ENCODE results near the gene EN2.

EN2 gene

GRCh38 chr7:155508376-155509358 lies 50.7 kb downstream of the EN2 start:
- no peak for DNase-seq (ENCODE audit: low read depth in 2 of 2)

- no peak for DNase-seq (ENCODE audit: low read depth in 2 of 2)
Observed at GRCh38 chr7:155509359-155509724, 51.4 kb downstream of the EN2 start.

DNA sequence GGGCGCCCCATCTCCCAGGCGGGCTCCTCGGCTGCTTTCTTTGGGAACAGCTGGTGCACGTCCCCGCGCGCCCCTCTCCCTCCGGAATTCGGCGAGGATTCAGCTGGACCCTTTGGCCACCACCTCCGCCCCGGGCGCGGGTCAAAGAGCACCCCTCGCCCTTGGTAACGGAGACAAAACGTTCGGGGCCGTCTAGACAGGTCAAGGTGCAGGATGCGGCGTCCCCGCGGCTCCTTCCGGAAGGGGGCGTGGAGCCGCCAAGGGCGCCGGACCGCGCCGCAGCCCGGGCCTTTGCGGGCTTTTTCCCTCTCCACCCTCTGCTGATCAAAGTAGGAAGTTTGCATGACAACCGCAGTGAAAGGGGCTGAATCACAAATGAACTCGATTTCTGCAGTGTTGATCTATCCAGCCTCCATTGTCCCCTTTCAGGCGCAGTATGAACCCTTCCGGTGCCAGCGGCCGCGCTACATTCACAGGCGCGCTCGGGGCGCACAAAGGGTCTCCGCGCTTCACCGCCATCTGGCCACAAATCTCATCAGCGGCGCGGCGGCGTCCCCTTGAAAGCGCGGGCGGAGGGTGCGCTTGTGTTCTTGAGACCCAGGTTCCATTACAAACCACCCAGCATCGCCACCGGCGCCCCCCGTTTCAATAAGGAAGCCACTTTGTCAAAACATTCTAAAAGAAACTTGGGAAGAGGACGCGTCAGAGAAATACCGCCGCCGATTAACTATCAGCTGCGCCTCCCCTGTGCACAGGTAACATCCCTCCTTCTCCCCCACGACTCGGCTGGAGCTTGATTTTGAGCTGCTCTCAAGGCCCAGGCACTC lies 52.0 kb downstream of the EN2 start:
- DNase-seq (ENCODE audit: low read depth in 2 of 2), result no peak

DNA sequence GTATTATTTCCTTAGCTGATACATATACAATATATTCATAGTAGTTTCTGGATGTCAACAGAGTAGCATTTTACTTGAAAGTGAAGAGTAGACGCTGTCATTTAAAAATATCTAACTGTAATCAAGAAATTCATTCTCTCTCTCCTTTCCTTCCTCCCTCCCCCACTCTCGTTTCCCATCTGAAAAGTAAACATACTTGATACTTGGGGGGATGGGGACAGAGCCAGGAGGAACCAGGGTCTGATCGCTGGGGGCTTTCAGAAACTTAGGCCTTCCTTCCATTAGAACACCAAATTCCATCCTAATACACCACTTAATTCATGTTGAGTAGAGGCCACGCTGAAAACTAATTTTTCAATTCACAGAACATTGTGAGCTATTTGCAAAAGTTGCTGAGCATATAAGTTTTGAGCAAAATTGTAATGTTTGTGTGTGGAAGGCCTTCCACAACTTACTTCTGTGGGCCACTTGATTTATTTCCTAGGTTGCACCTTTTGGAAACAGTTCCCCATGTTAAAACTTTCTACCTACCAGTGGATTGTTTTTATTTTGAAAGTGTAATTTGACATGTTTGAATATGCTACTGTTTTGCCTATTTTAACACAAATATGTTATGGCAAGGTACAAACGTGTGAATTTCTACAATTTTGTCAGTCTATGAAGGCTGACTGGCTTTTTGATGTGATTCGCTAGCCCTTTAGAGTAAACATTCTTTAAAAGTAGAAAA lies 53.2 kb downstream of the EN2 start:
- no peak for DNase-seq (ENCODE audit: low read depth in 2 of 2)

DNA sequence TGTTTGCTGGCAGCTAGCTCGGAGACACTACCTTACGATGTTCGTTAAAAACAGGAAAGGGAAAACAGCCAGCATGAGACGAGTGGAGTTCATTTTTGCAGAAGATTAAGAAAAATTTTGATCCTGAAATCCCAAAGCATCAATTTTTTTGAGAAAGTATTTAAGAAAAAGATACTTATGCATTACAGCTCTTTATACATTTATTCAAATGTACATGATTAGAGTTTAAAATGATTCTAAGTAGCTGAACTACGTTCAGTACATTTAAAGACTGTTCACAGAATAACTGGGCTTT lies 53.7 kb downstream of the EN2 start:
- no peak for DNase-seq (ENCODE audit: low read depth in 2 of 2)

GRCh38 chr7:155512246-155512887 lies 54.4 kb downstream of the EN2 start:
- no peak for DNase-seq (ENCODE audit: low read depth in 2 of 2)

DNA sequence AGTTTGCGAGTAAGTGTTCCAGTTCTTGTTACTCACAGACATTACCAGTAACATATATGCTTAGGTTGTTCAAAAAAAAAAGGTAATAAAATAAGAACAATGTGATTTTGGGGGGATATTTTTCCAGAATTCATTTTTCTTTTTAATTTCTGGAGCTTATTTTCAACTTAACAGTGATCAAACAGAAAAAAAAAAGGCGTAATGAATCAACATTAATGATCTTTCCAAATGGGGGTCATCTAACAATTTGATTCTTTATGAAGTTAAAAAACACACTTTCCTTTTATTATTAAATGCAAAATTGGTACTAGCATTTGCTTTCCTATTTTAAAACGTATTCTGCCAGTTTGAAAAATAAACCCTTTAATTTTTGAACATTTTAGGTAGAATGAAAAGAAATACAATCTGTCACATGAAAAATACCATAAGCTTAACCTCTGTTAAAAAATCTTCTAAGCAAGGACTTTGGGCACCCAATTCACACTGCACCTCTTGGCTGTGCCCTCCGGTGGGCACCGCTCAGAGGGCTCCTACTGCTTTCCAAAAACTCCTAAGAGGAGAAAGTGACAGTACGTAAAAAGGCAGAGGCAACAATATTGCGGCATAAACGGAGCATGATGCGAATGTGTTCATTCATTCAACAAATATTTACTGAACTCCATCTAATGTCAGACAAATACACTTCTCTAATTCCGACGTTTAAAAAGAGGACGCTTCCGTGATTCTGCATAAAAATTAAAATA lies 55.8 kb downstream of the EN2 start:
- DNase-seq (ENCODE audit: low read depth in 2 of 2), result no peak

DNA sequence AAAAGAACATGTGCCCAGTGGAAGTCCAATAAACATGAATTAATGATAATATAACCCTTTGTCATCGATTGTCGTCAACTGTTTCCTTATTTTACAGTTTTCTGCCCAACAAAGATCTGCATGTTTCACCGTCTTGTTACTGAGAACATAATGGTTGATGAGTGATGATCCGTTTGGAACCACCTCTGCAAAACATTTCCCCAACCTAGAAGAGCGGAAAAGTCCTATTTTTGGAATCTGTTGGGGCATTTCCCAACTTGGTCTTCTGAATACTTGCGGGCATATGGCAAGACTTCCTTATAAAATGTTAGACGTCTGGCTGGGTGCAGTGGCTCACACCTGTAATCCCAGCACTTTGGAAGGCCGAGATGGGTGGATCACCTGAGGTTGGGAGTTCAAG lies 56.4 kb downstream of the EN2 start:
- DNase-seq (ENCODE audit: low read depth in 2 of 2), result no peak
